ENCODE data around the gene CCNJL. TPM values are rescaled to one million over a fixed set of nuclear protein-coding genes. Genes with fewer than 3 reads are reported as not detected.
A peak's percentile ranks its signal among the peaks of the same experiment; 100 is the strongest.

The CCNJL gene
- total RNA-seq, 4 donors from 2014 or later, result 0.44 to 1.5 (median 0.63) TPM; not detected in 1

DNA sequence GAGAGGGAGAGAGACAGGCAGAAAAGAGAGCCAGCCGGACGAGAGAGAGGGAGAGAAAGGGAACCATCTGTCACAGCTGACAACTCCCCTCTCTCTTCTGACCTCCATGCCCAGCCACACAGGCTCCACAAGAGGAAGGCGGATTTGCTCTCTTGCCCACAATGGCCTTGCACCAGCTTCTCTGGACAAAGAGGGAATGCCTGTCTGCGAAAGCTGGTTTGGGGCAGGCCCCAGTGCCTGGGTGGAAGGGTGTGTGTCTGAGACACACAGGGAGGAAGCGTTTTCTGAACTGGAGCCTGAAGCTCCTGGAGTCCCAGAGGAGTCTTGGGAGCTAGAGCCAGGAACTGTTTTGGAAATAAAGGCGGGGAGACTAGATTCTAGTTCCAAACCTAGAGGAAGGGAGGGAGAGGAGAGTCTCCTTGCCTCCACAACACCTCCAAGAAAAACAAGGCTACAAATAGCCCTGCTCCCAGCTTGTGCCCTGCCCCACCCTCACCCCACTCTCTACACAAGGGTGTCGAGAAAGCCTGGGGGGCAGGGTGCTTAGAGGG, 45.6 kb upstream of the CCNJL start:
- Histone ChIP-seq H3K4me3 (no peak overlapping the region), H3K4me1 (peaks cover 0 to 45% (median 11%) of the 10 kb centered on the region in 4 donors), H3K36me3 (no peaks in the 10 kb centered on the region), H3K9me3 (no peaks in the 10 kb centered on the region), H3K27me3 (no peaks in the 10 kb centered on the region), H3K27ac (peak overlapping the region; percentile 27 to 89 (median 44))
- TF ChIP-seq EP300 (IDR thresholded peaks at IDR 0.05), result peak in 1 of 2 donors; percentile 37
- TF ChIP-seq POLR2A (IDR thresholded peaks at IDR 0.05), result no peak
- DNase-seq (ENCODE audit: low spot score in 2 of 2), result peak in 1 of 2 donors; percentile 60
- 39 to 44% methylated on average over 7 of the region's 7 CpGs for WGBS, 2 donors

DNA sequence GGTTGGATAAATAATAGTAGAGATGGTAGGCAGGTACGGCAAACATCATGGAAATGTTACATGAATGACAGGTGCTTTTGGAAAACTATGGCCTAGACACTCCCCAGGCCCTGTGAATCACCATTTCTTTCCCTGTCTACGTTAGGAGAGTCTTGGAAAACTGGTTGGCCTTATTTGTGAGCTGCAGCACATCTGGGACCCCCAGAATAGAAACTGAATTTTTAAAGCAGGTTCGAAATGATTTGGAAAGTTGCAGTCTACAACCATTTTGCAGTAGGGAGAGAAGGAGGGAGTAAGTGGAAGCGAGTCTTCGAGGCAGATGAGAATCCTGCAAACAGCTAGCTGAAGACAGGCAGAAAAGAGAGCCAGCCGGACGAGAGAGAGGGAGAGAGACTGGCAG, 45.0 kb upstream of the CCNJL start:
- H3K36me3 ChIP-seq, result no peaks in the 10 kb centered on the region
- H3K4me1 ChIP-seq, result peaks cover 0 to 40% (median 9%) of the 10 kb centered on the region in 4 donors
- 39 to 47% methylated on average over 7 of the region's 7 CpGs for WGBS, 2 donors
- H3K9me3 ChIP-seq, result no peaks in the 10 kb centered on the region
- peak overlapping the region in 3 of 4 donors; percentile 27 to 89 (median 61) for H3K27ac ChIP-seq
- TF ChIP-seq EP300 (IDR thresholded peaks at IDR 0.05) (no peak), CTCF (IDR thresholded peaks at IDR 0.05) (no peak), POLR2A (IDR thresholded peaks at IDR 0.05) (no peak)
- H3K4me3 ChIP-seq, result no peak overlapping the region
- H3K27me3 ChIP-seq, result no peaks in the 10 kb centered on the region
- no peak for DNase-seq (ENCODE audit: low spot score in 2 of 2)

GRCh38 chr5:160356550-160357347, 44.4 kb upstream of the CCNJL start:
- no peak for DNase-seq (ENCODE audit: low spot score in 2 of 2)
- no peaks in the 10 kb centered on the region for H3K27me3 ChIP-seq
- no peak overlapping the region for H3K4me3 ChIP-seq
- no peaks in the 10 kb centered on the region for H3K9me3 ChIP-seq
- H3K27ac ChIP-seq, result peak overlapping the region in 1 of 4 donors; percentile 89
- WGBS, 2 donors, result 46 to 52% methylated on average over 7 of the region's 7 CpGs
- H3K36me3 ChIP-seq, result no peaks in the 10 kb centered on the region
- no peak for TF ChIP-seq POLR2A (IDR thresholded peaks at IDR 0.05)
- TF ChIP-seq CTCF (IDR thresholded peaks at IDR 0.05), result no peak
- TF ChIP-seq EP300 (IDR thresholded peaks at IDR 0.05), result no peak
- H3K4me1 ChIP-seq, result peaks cover 0 to 40% (median 9%) of the 10 kb centered on the region in 4 donors

GRCh38 chr5:160354666-160355065, 42.3 kb upstream of the CCNJL start:
- H3K36me3 ChIP-seq, result no peaks in the 10 kb centered on the region
- peaks cover 0 to 32% (median 6%) of the 10 kb centered on the region in 4 donors for H3K4me1 ChIP-seq
- no peak overlapping the region for H3K27ac ChIP-seq
- H3K9me3 ChIP-seq, result no peaks in the 10 kb centered on the region
- no peak for DNase-seq (ENCODE audit: low spot score in 2 of 2)
- H3K4me3 ChIP-seq, result no peak overlapping the region
- H3K27me3 ChIP-seq, result no peaks in the 10 kb centered on the region
- 94 to 96% methylated on average over 14 of the region's 14 CpGs for WGBS, 2 donors
- TF ChIP-seq CTCF (IDR thresholded peaks at IDR 0.05) (no peak), POLR2A (IDR thresholded peaks at IDR 0.05) (no peak), EP300 (IDR thresholded peaks at IDR 0.05) (no peak)

DNA sequence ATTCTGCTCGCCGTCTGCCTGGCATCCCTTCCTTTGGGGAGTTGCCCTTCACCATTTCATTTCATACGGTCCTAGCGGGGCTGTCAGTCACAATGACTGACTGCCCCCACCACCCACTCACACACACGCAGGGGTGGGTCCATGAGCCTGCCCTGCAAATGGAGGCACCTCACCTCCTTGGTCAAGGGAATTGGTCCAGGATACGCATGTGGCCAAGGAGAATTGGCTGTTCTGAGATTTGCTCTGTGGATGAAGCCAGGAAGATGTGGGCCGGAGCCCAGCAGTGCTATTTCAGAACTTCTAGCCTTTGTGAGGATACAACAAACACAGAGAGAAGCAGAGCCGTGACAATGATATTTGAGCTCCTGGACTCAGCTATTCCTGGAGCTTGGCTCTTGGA, 41.0 kb upstream of the CCNJL start:
- peaks cover 0 to 19% (median 1%) of the 10 kb centered on the region in 4 donors for H3K4me1 ChIP-seq
- no peak for DNase-seq (ENCODE audit: low spot score in 2 of 2)
- TF ChIP-seq CTCF (IDR thresholded peaks at IDR 0.05), result no peak
- no peak for TF ChIP-seq POLR2A (IDR thresholded peaks at IDR 0.05)
- TF ChIP-seq EP300 (IDR thresholded peaks at IDR 0.05), result no peak
- H3K27ac ChIP-seq, result no peak overlapping the region
- H3K9me3 ChIP-seq, result no peaks in the 10 kb centered on the region
- no peak overlapping the region for H3K4me3 ChIP-seq
- peaks cover 0 to 5% (median 0%) of the 10 kb centered on the region in 3 donors for H3K36me3 ChIP-seq
- 72 to 73% methylated on average over 8 of the region's 8 CpGs for WGBS, 2 donors
- no peaks in the 10 kb centered on the region for H3K27me3 ChIP-seq
